K562 (cell line): ENCODE data around the gene IL37.

ENCODE experiments used
- CREB5 ChIP-seq: fragments of 250-450 bp; sonication (Bioruptor Pico); IDR thresholded peaks from 2 replicates; pipeline ENCODE4 v1.5.0; 2020; ENCODE audit warnings: mild to moderate bottlenecking
- KLF6 ChIP-seq: fragments of 250-450 bp; sonication (Bioruptor Pico); IDR thresholded peaks from 2 replicates; pipeline ENCODE4 v1.4.0; 2020; ENCODE audit warnings: mild to moderate bottlenecking, moderate library complexity, borderline replicate concordance
- POLR2AphosphoS5 ChIP-seq: IDR thresholded peaks from 2 replicates; pipeline ENCODE4 v1.6.1; 2011; ENCODE audit warnings: mild to moderate bottlenecking, low read depth, low read length, moderate library complexity; ENCODE audit not compliant: control insufficient read depth, insufficient read depth
- RFX5 ChIP-seq: IDR thresholded peaks from 2 replicates; pipeline ENCODE4 v1.6.1; 2011; ENCODE audit warnings: low read depth, mild to moderate bottlenecking, improper control_type of control experiment, low read length
- SNRNP70 ChIP-seq: fragments of 200-400 bp; formaldehyde crosslinking; optimal IDR thresholded peaks from 2 replicates; pipeline ENCODE3; 2017; ENCODE audit warnings: low read depth, low read length
- SP1 ChIP-seq: sonication (generic); formaldehyde crosslinking; IDR thresholded peaks from 2 replicates; pipeline ENCODE4 v1.8.1; 2022; ENCODE audit warnings: mild to moderate bottlenecking, missing genetic modification reagents
- YBX1 ChIP-seq: fragments of 450-650 bp; IDR thresholded peaks from 2 replicates; pipeline ENCODE4 v1.7.1; 2016; ENCODE audit warnings: mild to moderate bottlenecking
- ZBTB7A ChIP-seq: IDR thresholded peaks from 2 replicates; pipeline ENCODE4 v1.6.1; 2011; ENCODE audit warnings: low read depth, mild to moderate bottlenecking, low read length, moderate library complexity, borderline replicate concordance; ENCODE audit not compliant: control insufficient read depth
- ZFP36 ChIP-seq: fragments of 150-350 bp; IDR thresholded peaks from 2 replicates; pipeline ENCODE4 v1.6.1; 2018; ENCODE audit warnings: low read length, low read depth; ENCODE audit not compliant: partially characterized antibody
- TF ChIP-seq, protein P1 (sequence below), 2 experiments: fragments of 450-650 bp; formaldehyde crosslinking in 1 of 2; IDR thresholded peaks; 2 replicates each; pipeline versions ENCODE4 v1.4.0 to v1.6.1; 2014 to 2020; ENCODE audit warnings: mild to moderate bottlenecking in 2 of 2, borderline replicate concordance in 1 of 2, low read depth in 1 of 2

DNA sequence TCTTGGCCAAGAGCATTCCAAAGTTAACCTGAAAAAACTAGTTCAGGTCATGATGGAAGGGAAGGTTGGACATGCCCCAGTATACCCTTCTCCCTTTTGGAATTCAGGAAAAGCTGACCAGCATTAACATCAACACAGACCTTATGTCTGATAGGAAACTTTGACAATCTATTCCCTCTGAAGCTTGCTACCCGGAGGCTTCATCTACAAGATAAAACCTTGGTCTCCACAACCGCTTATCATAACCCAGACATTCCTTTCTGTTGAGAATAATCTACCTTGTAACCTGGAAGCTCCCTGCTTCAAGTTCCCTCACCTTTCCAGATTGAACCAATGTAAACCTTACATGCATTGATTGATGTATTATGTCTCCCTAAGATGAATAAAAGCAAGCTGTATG is 24.7 kb upstream of the IL37 start:
- TF ChIP-seq ZFP36 = no peak
- TF ChIP-seq RFX5 = no peak
- TF ChIP-seq POLR2AphosphoS5 = no peak
- no peak for TF ChIP-seq KLF6 (CRISPR knock-in tag)
- TF ChIP-seq CREB5 = no peak
- no peak for TF ChIP-seq SP1 (CRISPR knock-in tag)
- TF ChIP-seq ZBTB7A = no peak
- TF ChIP-seq SNRNP70 = no peak
- TF ChIP-seq YBX1 = no peak
- TF ChIP-seq, protein P1, sequence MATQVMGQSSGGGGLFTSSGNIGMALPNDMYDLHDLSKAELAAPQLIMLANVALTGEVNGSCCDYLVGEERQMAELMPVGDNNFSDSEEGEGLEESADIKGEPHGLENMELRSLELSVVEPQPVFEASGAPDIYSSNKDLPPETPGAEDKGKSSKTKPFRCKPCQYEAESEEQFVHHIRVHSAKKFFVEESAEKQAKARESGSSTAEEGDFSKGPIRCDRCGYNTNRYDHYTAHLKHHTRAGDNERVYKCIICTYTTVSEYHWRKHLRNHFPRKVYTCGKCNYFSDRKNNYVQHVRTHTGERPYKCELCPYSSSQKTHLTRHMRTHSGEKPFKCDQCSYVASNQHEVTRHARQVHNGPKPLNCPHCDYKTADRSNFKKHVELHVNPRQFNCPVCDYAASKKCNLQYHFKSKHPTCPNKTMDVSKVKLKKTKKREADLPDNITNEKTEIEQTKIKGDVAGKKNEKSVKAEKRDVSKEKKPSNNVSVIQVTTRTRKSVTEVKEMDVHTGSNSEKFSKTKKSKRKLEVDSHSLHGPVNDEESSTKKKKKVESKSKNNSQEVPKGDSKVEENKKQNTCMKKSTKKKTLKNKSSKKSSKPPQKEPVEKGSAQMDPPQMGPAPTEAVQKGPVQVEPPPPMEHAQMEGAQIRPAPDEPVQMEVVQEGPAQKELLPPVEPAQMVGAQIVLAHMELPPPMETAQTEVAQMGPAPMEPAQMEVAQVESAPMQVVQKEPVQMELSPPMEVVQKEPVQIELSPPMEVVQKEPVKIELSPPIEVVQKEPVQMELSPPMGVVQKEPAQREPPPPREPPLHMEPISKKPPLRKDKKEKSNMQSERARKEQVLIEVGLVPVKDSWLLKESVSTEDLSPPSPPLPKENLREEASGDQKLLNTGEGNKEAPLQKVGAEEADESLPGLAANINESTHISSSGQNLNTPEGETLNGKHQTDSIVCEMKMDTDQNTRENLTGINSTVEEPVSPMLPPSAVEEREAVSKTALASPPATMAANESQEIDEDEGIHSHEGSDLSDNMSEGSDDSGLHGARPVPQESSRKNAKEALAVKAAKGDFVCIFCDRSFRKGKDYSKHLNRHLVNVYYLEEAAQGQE (IDR thresholded peaks at IDR 0.05; ENCODE audit: borderline replicate concordance) = no peak
- TF ChIP-seq, protein P1 (CRISPR knock-in tag; IDR thresholded peaks at IDR 0.05; ENCODE audit: low read depth) = no peak
